ENCODE data around the gene ZFP90. TPM values are rescaled to one million over a fixed set of nuclear protein-coding genes. Genes with fewer than 3 reads are reported as not detected.

The ZFP90 gene
- total RNA-seq, 1 experiment from 2014 or later: 12.8 TPM

GRCh38 chr16:68574479-68574878, 35.4 kb downstream of the ZFP90 start:
- Histone ChIP-seq H3K9me3 (ENCODE audit: control insufficient read depth, low read depth, low read length) (peaks cover 52% of the 10 kb centered on the region), H2AFZ (ENCODE audit: low read length) (no peak overlapping the region), H4K5ac (ENCODE audit: insufficient read length, low read depth, low read length) (no peak overlapping the region), H2BK20ac (ENCODE audit: low read depth, low read length, poor library complexity, severe bottlenecking) (no peak overlapping the region), H3T11ph (ENCODE audit: low read length) (no peak overlapping the region), H4K8ac (replicated peaks; ENCODE audit: insufficient read length, low read depth, low read length) (no peak overlapping the region), H3K23me2 (ENCODE audit: insufficient read length, low read depth, low read length, poor library complexity, severe bottlenecking) (no peaks in the 10 kb centered on the region), H3K9ac (ENCODE audit: extremely low read depth, insufficient read length, low read length) (no peak overlapping the region), H3K4me2 (ENCODE audit: insufficient read depth, insufficient read length, low read length) (no peak overlapping the region), H2BK12ac (ENCODE audit: insufficient read length, low read depth, low read length) (no peak overlapping the region), H3K79me1 (ENCODE audit: insufficient read depth, low read depth, low read length, poor library complexity, severe bottlenecking) (no peaks in the 10 kb centered on the region), H3K27ac (ENCODE audit: insufficient read length, low read depth, low read length) (no peak overlapping the region), H3K56ac (ENCODE audit: insufficient read length, low read depth, low read length) (no peak overlapping the region), H3K79me2 (ENCODE audit: insufficient read depth, low read length) (no peaks in the 10 kb centered on the region), H3K4ac (ENCODE audit: low read depth, low read length) (no peak overlapping the region), H2BK5ac (ENCODE audit: insufficient read length, low read length) (no peak overlapping the region), H3K14ac (ENCODE audit: insufficient read depth, low read length) (no peak overlapping the region), H2BK15ac (ENCODE audit: low read depth, low read length) (no peak overlapping the region), H3K18ac (ENCODE audit: insufficient read length, low read depth, low read length) (no peak overlapping the region), H3K23ac (ENCODE audit: insufficient read length, low read depth, low read length) (no peak overlapping the region), H3K4me1 (ENCODE audit: insufficient read depth, low read length) (no peaks in the 10 kb centered on the region), H2BK120ac (ENCODE audit: low read depth, low read length, poor library complexity, severe bottlenecking) (no peak overlapping the region), H3K27me3 (ENCODE audit: insufficient read depth, low read length) (no peaks in the 10 kb centered on the region), H4K91ac (ENCODE audit: insufficient read length, low read depth, low read length) (no peak overlapping the region), H4K20me1 (ENCODE audit: control insufficient read depth, insufficient read depth, insufficient read length) (no peaks in the 10 kb centered on the region), H2AK5ac (ENCODE audit: insufficient read length, low read length) (no peak overlapping the region)
- H3K9me3 Mint-ChIP-seq: peaks cover 80 to 82% of the 10 kb centered on the region in 2 experiments
- DNase-seq: peak; percentile 7
- no peaks in the 10 kb centered on the region for H3K4me1 Mint-ChIP-seq
- no peak overlapping the region for H3K27ac Mint-ChIP-seq
- H3K4me3 Mint-ChIP-seq: no peak overlapping the region
- WGBS (ENCODE audit: extremely low coverage, insufficient read length, low lambda C conversion rate): no CpG with 5 or more reads among the region's 3 CpGs
- no peak for TF ChIP-seq CTCF (conservative IDR thresholded peaks at IDR 0.05)
- peaks cover 4% of the 10 kb centered on the region; the same call in 1 of the 2 replicates for H3K27me3 Mint-ChIP-seq (ENCODE audit: low read depth)
- peaks cover 46 to 55% (median 52%) of the 10 kb centered on the region in 3 experiments for H3K36me3 Mint-ChIP-seq (ENCODE audit: insufficient read depth in 1 of 3, low read depth in 3 of 3)

Data from H9 (cell line).